ENCODE data around the gene KRTAP4-7. TPM values are rescaled to one million over a fixed set of nuclear protein-coding genes. Genes with fewer than 3 reads are reported as not detected.

Gene KRTAP4-7
- total RNA-seq, 4 donors from 2014 or later: not detected

GRCh38 chr17:41125064-41125463 is 41.1 kb downstream of the KRTAP4-7 start:
- ATAC-seq (ENCODE audit: low FRiP score) (no peak), DNase-seq (ENCODE audit: low spot score) (no peak)
- no peak for TF ChIP-seq CTCF (IDR thresholded peaks at IDR 0.05)

DNA sequence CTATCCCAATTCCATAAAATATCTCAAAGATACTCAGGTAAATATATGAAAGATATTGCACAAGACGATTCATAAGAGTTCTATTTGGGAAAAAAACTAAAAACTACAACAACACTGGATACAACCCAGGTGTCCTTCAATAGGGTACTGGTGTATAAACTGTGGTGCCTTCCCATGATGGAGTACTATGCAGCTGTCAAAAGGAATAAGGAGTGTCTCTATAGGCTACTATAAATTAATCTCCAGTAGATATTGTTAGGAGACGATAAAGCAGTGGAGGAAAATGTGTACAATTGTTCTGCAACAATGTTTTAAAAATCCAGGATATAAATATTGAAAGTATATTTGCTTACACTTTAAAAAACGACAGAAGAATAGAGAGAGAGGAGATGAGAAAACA is 42.5 kb downstream of the KRTAP4-7 start:
- DNase-seq (ENCODE audit: low spot score): no peak
- TF ChIP-seq CTCF (IDR thresholded peaks at IDR 0.05): no peak
- no peak for ATAC-seq (ENCODE audit: low FRiP score)

DNA sequence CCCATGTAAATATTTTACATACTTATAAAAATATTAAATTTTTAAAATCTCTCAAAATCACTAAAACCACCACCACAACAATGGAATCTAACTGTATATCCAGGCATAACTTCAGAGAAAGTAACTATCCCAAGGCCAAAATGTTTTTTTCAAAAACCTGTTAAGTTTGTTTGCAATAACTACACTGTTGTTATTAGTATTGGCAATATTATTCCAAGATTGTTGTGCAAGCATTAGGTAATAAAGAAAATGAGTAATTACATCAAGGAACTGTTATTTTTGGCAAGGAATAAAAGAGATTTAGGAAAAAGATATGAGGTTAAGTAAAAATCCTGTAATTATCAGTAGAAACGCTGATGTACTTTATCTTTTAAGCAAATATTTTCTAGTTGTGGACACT is 43.4 kb downstream of the KRTAP4-7 start:
- ATAC-seq (ENCODE audit: low FRiP score): no peak
- no peak for DNase-seq (ENCODE audit: low spot score)
- no peak for TF ChIP-seq CTCF (IDR thresholded peaks at IDR 0.05)

GRCh38 chr17:41131979-41132378 is 48.0 kb downstream of the KRTAP4-7 start:
- TF ChIP-seq CTCF (IDR thresholded peaks at IDR 0.05): no peak
- no peak for ATAC-seq (ENCODE audit: low FRiP score)
- DNase-seq (ENCODE audit: low spot score): no peak

GRCh38 chr17:41133880-41134735 is 50.2 kb downstream of the KRTAP4-7 start:
- ATAC-seq (ENCODE audit: low FRiP score): no peak
- DNase-seq (ENCODE audit: low spot score): no peak
- no peak for TF ChIP-seq CTCF (IDR thresholded peaks at IDR 0.05)

Other genes with a start within 250 kb of the KRTAP4-7 start
- gene KRT12, start 216.9 kb upstream of the KRTAP4-7 start, total RNA-seq: not detected
- not detected for gene KRT20, start 198.9 kb upstream of the KRTAP4-7 start, total RNA-seq
- 1 to 10 TPM in 1 of 4 donors, not detected in 3; 4.3 TPM for gene KRT23, start 146.5 kb upstream of the KRTAP4-7 start, total RNA-seq
- not detected for gene KRT39, start 117.2 kb upstream of the KRTAP4-7 start, total RNA-seq
- not detected for gene KRT40, start 99.8 kb upstream of the KRTAP4-7 start, total RNA-seq
- not detected for gene KRTAP3-3, start 90.0 kb upstream of the KRTAP4-7 start, total RNA-seq
- gene KRTAP3-2, start 84.2 kb upstream of the KRTAP4-7 start, total RNA-seq: not detected
- not detected for gene KRTAP3-1, start 75.0 kb upstream of the KRTAP4-7 start, total RNA-seq
- not detected for gene KRTAP1-5, start 56.9 kb upstream of the KRTAP4-7 start, total RNA-seq
- not detected for gene KRTAP1-4, start 54.0 kb upstream of the KRTAP4-7 start, total RNA-seq
- gene KRTAP1-3, start 49.3 kb upstream of the KRTAP4-7 start, total RNA-seq: not detected
- gene KRTAP1-1, start 42.7 kb upstream of the KRTAP4-7 start, total RNA-seq: not detected
- gene KRTAP2-1, start 36.8 kb upstream of the KRTAP4-7 start, total RNA-seq: not detected
- not detected for gene KRTAP2-2, start 28.9 kb upstream of the KRTAP4-7 start, total RNA-seq
- not detected for gene KRTAP2-3, start 24.0 kb upstream of the KRTAP4-7 start, total RNA-seq
- gene KRTAP2-4, start 18.3 kb upstream of the KRTAP4-7 start, total RNA-seq: not detected
- not detected for gene KRTAP4-8, start 14.0 kb downstream of the KRTAP4-7 start, total RNA-seq
- not detected for gene KRTAP4-16, start 18.1 kb downstream of the KRTAP4-7 start, total RNA-seq
- not detected for gene KRTAP4-9, start 21.2 kb downstream of the KRTAP4-7 start, total RNA-seq
- gene KRTAP4-11, start 34.2 kb downstream of the KRTAP4-7 start, total RNA-seq: not detected
- gene KRTAP4-12, start 40.0 kb downstream of the KRTAP4-7 start, total RNA-seq: not detected
- not detected for gene KRTAP4-6, start 56.4 kb downstream of the KRTAP4-7 start, total RNA-seq
- gene KRTAP4-5, start 65.7 kb downstream of the KRTAP4-7 start, total RNA-seq: not detected
- not detected for gene KRTAP4-4, start 76.6 kb downstream of the KRTAP4-7 start, total RNA-seq
- not detected for gene KRTAP4-3, start 84.1 kb downstream of the KRTAP4-7 start, total RNA-seq
- gene KRTAP4-2, start 94.1 kb downstream of the KRTAP4-7 start, total RNA-seq: not detected
- gene KRTAP4-1, start 100.8 kb downstream of the KRTAP4-7 start, total RNA-seq: not detected
- gene KRTAP9-1, start 105.7 kb downstream of the KRTAP4-7 start, total RNA-seq: not detected
- not detected for gene KRTAP9-2, start 142.5 kb downstream of the KRTAP4-7 start, total RNA-seq
- gene KRTAP9-3, start 148.3 kb downstream of the KRTAP4-7 start, total RNA-seq: not detected
- gene KRTAP9-8, start 153.8 kb downstream of the KRTAP4-7 start, total RNA-seq: not detected
- not detected for gene KRTAP9-4, start 165.5 kb downstream of the KRTAP4-7 start, total RNA-seq
- gene KRTAP9-9, start 171.2 kb downstream of the KRTAP4-7 start, total RNA-seq: not detected
- gene KRTAP9-6, start 181.2 kb downstream of the KRTAP4-7 start, total RNA-seq: not detected
- gene KRTAP9-7, start 191.5 kb downstream of the KRTAP4-7 start, total RNA-seq: not detected
- gene KRTAP29-1, start 218.7 kb downstream of the KRTAP4-7 start, total RNA-seq: not detected
- gene KRTAP16-1, start 225.2 kb downstream of the KRTAP4-7 start, total RNA-seq: not detected
- gene KRTAP17-1, start 231.6 kb downstream of the KRTAP4-7 start, total RNA-seq: not detected